Mammary epithelial cell (primary cell): ENCODE results near the gene SLC39A1.

Experiments used
- EZH2 ChIP-seq: IDR thresholded peaks from 2 replicates; pipeline ENCODE4 v1.6.1; 2012; ENCODE audit warnings: low read length, inconsistent platforms, borderline replicate concordance
- TF ChIP-seq, protein P1 (sequence below), 2 donors: IDR thresholded peaks in 1 of 2; conservative IDR thresholded peaks in 1 of 2; 2 replicates each; pipeline ENCODE4 v1.5.1; 2011 to 2012; ENCODE audit warnings: inconsistent platforms in 2 of 2, low read length in 2 of 2, mild to moderate bottlenecking in 2 of 2, control low read depth in 1 of 2, low read depth in 1 of 2; ENCODE audit not compliant: insufficient read depth in 1 of 2; ENCODE audit errors: extremely low read depth in 1 of 2

DNA sequence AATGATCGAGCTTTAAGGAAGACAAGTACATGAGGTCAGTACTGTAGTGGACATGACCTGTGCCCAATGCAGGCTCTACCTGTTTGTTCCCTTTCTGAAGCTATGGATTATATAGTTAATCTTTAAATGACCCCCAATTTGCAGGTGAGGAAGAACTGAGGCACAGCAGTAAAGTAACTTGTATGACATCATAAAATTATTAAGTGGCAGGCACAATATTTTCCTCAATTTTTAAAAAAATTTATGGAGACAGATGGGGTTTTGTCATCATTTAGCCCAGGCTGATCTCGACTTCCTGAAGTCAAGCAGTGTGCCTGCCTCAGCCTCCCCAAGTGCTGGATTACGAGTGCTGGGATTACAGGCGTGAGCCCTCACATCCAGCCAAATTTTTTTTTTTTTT lies 36.9 kb downstream of the SLC39A1 start:
- TF ChIP-seq, protein P1, sequence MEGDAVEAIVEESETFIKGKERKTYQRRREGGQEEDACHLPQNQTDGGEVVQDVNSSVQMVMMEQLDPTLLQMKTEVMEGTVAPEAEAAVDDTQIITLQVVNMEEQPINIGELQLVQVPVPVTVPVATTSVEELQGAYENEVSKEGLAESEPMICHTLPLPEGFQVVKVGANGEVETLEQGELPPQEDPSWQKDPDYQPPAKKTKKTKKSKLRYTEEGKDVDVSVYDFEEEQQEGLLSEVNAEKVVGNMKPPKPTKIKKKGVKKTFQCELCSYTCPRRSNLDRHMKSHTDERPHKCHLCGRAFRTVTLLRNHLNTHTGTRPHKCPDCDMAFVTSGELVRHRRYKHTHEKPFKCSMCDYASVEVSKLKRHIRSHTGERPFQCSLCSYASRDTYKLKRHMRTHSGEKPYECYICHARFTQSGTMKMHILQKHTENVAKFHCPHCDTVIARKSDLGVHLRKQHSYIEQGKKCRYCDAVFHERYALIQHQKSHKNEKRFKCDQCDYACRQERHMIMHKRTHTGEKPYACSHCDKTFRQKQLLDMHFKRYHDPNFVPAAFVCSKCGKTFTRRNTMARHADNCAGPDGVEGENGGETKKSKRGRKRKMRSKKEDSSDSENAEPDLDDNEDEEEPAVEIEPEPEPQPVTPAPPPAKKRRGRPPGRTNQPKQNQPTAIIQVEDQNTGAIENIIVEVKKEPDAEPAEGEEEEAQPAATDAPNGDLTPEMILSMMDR (conservative IDR thresholded peaks at IDR 0.05 in 1 of 2, IDR thresholded peaks at IDR 0.05 in 1 of 2; ENCODE audit: extremely low read depth in 1 of 2, insufficient read depth in 1 of 2, low read depth in 1 of 2, low read length in 2 of 2) = no peak
- TF ChIP-seq EZH2 = no peak
